Measurements from ENCODE around the gene ENO1.
"Not testable (repeated sequence)": the region's sequence is repeated elsewhere in the genome, so short reads cannot be mapped to it uniquely, and the experiment has no call there.

Gene ENO1

DNA sequence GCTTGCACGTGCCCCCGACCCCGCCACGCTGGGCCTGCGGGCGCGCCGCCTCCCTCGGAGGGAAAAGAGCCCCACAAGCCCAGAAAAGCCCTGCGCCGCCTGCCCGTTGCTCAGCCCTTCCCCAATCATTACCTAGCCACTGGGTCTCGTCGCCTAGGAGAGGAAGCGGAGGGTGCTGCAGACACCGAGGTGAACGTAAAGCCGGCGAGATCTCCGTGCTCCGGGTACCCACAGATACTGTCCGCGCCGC lies at the start of gene ENO1:
Gene ENO1, minus strand, starts transcription at position 239 of the 250 bp plus-strand sequence. CDS start 3,778 bp downstream, outside the sequence.
- no peak for FAIRE-seq
- no peak for DNase-seq (ENCODE audit: insufficient read length, low spot score)

DNA sequence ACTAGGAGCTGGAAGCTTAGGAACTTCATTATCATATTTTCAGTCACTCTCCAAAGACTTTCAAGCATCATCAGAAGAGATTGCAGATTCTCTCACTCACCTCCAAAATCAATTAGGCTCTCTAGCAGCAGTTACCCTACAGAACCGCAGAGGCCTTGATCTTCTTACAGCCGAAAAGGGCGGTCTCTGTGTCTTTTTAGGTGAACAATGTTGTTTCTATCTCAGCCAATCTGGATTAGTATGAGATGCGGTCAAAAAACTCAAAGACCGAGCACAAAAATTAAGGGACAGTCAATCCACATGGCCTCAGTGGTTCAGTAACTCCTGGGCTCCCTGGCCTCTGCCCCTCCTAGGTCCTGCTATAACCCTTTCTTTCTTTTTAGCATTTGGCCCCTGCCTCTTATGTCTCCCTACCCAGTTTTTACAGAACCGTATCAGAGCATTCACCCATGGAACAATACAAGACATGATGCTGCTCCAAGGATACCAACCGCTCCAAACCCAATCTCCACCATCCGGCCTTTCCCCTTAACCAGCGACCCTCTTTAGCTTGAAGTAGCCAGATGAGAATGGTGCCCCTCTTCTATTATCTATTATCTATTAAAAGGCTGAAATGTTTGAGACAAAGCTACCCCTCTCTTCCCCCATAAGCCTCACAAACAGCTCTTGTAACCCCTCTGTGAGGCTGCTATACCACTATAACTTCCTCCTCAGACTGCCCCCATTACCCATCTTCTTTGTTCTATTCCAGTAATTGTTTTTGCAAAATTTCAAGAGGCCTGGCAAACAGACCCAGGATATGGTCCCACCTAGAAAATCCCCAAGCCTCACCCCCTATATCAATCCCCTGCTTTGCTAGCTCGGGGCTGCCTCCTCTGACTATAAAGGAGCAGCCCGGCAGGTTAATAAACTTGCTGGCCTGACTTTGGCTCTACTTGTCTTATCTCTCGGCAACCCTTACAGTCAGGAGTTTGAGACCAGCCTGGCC lies 48.5 kb upstream of the ENO1 start:
- no peak for DNase-seq (ENCODE audit: insufficient read length, low spot score)
- no peak for FAIRE-seq

GRCh38 chr1:8925960-8926359 lies 47.5 kb upstream of the ENO1 start:
- no peak for FAIRE-seq
- no peak for DNase-seq (ENCODE audit: insufficient read length, low spot score)

DNA sequence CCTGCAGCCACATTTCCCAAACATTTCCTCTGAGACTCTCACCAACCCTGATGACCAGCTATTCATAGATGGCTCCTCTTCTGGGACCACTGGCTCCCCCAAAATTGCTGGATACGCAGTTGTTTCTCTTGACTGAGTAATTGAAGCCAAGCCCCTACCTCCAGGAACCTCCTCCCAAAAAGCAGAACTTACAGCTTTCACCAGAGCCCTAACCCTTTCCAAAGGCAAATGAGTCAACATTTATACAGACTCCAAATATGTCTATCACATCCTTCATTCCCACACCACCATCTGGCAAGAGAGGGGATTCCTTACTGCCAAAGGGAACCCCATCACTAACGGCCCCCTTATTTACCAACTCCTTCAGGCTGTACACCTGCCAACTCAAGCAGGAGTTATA lies 46.9 kb upstream of the ENO1 start:
- DNase-seq (ENCODE audit: insufficient read length, low spot score): no peak
- FAIRE-seq: no peak

GRCh38 chr1:8922962-8923361 lies 44.5 kb upstream of the ENO1 start:
- no peak for FAIRE-seq
- no peak for DNase-seq (ENCODE audit: insufficient read length, low spot score)

GRCh38 chr1:8917536-8917935 lies 39.0 kb upstream of the ENO1 start:
- not testable (repeated sequence) for DNase-seq (ENCODE audit: insufficient read length, low spot score); FAIRE-seq

- FAIRE-seq (no peak), DNase-seq (ENCODE audit: insufficient read length, low spot score) (no peak)
Measured at GRCh38 chr1:8915446-8915845, 37.0 kb upstream of the ENO1 start.

- FAIRE-seq: no peak
- no peak for DNase-seq (ENCODE audit: insufficient read length, low spot score)
Measured at GRCh38 chr1:8914466-8914865, 36.0 kb upstream of the ENO1 start.

- FAIRE-seq (no peak), DNase-seq (ENCODE audit: insufficient read length, low spot score) (no peak)
Measured at GRCh38 chr1:8913457-8913856, 35.0 kb upstream of the ENO1 start.

DNA sequence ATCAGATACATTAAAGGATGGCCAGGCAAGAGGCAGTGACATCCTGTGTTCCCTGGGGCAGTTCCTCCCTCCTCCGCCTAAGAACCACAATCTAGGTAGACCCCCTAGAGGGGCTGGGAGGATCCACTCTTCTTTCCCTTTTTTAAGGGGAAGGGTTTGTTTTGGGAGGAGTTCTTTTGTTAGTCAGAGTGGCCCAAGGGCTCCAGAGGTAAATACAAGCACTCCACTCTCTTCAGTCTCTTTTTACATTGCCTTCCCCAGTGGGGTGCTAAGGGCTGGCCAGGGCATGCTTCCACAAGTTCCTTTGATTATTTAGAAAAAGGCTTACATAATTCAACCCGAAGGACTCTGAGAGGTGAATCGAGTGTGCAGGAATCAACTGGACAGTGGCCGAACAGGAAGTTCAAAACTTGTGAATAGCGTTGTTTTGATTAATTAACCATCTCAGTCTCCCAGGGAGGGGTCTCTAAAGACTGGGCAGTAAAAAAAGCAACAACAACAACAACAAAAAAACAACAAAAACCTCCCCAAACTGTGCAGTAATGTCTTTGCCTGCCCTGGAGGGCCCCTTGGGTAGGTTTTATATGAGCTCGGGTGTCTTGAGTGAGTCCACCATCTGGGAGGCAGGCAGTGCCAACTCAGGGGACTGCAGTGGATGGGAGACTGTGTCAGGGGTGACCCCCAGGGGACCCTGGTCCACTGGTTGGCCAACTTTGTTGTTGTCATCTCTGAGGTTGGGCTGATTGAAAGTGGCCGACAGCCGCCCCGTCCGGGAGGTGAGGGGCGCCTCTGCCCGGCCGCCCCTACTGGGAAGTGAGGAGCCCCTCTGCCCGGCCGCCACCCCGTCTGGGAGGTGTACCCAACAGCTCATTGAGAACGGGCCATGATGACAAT lies 33.2 kb upstream of the ENO1 start:
- FAIRE-seq: no peak
- DNase-seq (ENCODE audit: insufficient read length, low spot score): no peak

GRCh38 chr1:8910914-8911313 lies 32.4 kb upstream of the ENO1 start:
- no peak for DNase-seq (ENCODE audit: insufficient read length, low spot score)
- FAIRE-seq: no peak

- FAIRE-seq (no peak), DNase-seq (ENCODE audit: insufficient read length, low spot score) (no peak)
Measured at GRCh38 chr1:8910331-8910730, 31.8 kb upstream of the ENO1 start.

DNA sequence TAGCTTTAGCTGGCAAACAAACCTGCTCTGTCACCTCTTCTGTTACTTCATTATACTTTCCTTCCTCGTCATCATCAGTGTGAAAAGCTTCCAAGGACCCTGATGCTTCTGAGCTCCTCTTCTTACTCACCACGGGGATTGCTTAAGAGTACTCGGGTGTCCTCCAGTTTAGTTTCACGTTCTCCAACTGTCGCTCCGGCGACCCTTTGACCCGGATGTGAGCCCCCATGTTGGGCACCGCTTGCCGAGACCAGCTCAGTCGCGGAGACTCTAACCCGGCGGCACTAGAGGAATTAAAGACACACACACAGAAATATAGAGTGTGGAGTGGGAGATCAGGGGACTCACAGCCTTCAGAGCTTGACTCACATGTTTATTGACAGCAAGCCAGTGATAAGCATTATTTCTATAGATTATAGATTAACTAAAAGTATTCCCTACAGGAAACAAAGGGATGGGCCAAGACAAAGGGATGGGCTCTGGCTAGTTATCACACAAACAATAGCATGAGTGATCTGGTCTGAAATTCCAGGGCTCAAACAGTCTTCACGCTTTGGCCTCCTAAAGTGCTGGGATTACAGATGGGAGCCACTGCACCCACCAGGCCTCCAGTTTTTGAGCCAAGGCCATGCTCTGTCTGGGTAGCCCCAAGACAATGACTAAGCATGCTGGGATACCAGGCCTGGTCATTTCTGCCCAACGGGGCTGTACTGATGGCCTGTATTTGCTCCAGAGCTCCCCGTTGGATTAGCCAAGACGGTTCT lies 30.1 kb upstream of the ENO1 start:
- FAIRE-seq (no peak), DNase-seq (ENCODE audit: insufficient read length, low spot score) (no peak)

DNA sequence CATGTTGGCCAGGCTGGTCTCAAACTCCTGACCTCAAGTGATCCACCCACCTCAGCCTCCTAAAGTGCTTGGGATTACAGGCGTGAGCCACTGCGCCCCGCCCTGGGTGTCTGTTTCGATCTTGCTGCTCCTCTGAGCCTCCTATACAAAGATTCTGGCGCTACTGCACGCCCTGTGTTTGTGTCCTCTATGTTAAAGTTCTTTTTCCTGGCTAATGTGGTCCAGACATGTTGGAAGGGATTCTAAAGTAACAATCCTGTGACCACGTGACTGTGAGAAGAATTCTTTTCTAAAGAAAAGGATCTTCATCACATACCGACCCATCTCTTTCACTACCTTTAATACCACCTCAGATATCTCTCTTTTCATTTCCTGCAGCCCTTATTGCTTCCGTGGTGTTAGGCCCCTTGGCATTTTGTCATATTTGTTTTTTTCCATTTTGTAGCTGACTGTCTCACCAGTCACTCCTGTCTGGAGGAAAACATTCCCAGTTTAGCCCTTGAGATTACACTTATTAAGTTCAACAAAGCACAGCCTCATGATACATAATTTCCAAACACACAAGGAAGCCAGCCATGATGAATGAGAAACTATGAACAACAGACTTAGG lies 27.2 kb upstream of the ENO1 start:
- FAIRE-seq (no peak), DNase-seq (ENCODE audit: insufficient read length, low spot score) (no peak)

GRCh38 chr1:8903908-8904650 lies 25.6 kb upstream of the ENO1 start:
- no peak for FAIRE-seq
- no peak for DNase-seq (ENCODE audit: insufficient read length, low spot score)

DNA sequence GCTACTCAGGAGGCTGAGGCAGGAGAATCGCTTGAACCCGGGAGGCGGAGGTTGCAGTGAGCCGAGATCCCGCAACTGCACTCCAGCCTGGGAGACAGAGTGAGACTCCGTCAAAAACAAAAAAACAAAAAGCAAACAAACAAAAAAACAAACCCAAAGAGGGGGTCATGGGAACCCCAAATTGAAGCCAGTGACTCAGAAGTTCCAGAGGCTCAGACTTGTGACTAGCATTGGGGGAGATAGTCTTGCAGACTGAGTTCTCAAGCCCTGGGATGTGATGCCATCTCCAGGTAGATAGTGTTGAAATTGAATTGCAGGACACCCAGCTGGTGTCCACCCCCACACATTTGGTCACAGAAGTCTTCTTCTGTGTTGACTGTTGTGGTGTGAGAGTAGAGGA lies 24.9 kb upstream of the ENO1 start:
- no peak for FAIRE-seq
- no peak for DNase-seq (ENCODE audit: insufficient read length, low spot score)

GRCh38 chr1:8902765-8903164 lies 24.3 kb upstream of the ENO1 start:
- no peak for FAIRE-seq
- no peak for DNase-seq (ENCODE audit: insufficient read length, low spot score)

GRCh38 chr1:8900684-8901083 lies 22.2 kb upstream of the ENO1 start:
- DNase-seq (ENCODE audit: insufficient read length, low spot score); FAIRE-seq: not testable (repeated sequence)

- no peak for FAIRE-seq
- no peak for DNase-seq (ENCODE audit: insufficient read length, low spot score)
Measured at GRCh38 chr1:8899046-8899445, 20.6 kb upstream of the ENO1 start.

GRCh38 chr1:8898418-8898817 lies 19.9 kb upstream of the ENO1 start:
- not testable (repeated sequence) for FAIRE-seq; DNase-seq (ENCODE audit: insufficient read length, low spot score)
